ENCODE results near the gene SLC25A43.
A peak's percentile ranks its signal among the peaks of the same experiment; 100 is the strongest.

The SLC25A43 gene

GRCh38 chrX:119467842-119468550, 68.9 kb downstream of the SLC25A43 start, which contains the start of gene SLC25A5:
TSS of gene SLC25A5 (plus strand) at chrX:119468444. CDS start at chrX:119468516, 72 bp downstream.
- TF ChIP-seq CTCF (IDR thresholded peaks at IDR 0.05; ENCODE audit: low read depth, low read length) = no peak
- H3K4me3 ChIP-seq (ENCODE audit: low read depth, low read length) = peak within 1 kb of the TSS; percentile 71

- TF ChIP-seq CTCF (IDR thresholded peaks at IDR 0.05; ENCODE audit: low read depth, low read length) = peak; percentile 49
- peak overlapping the region; percentile 71 for H3K4me3 ChIP-seq (ENCODE audit: low read depth, low read length)
Measured at GRCh38 chrX:119468551-119469312, 69.6 kb downstream of the SLC25A43 start.

GRCh38 chrX:119469313-119469635, 70.1 kb downstream of the SLC25A43 start:
- H3K4me3 ChIP-seq (ENCODE audit: low read depth, low read length) = peak overlapping the region; percentile 71
- no peak for TF ChIP-seq CTCF (IDR thresholded peaks at IDR 0.05; ENCODE audit: low read depth, low read length)

- no peak for TF ChIP-seq CTCF (IDR thresholded peaks at IDR 0.05; ENCODE audit: low read depth, low read length)
- no peak overlapping the region for H3K4me3 ChIP-seq (ENCODE audit: low read depth, low read length)
Measured at GRCh38 chrX:119474615-119475388, 75.7 kb downstream of the SLC25A43 start.

GRCh38 chrX:119475389-119476101, 76.4 kb downstream of the SLC25A43 start:
- no peak for TF ChIP-seq CTCF (IDR thresholded peaks at IDR 0.05; ENCODE audit: low read depth, low read length)
- H3K4me3 ChIP-seq (ENCODE audit: low read depth, low read length) = no peak overlapping the region

GRCh38 chrX:119477812-119478232, 78.7 kb downstream of the SLC25A43 start:
- no peak overlapping the region for H3K4me3 ChIP-seq (ENCODE audit: low read depth, low read length)
- no peak for TF ChIP-seq CTCF (IDR thresholded peaks at IDR 0.05; ENCODE audit: low read depth, low read length)

Data from WI38 (cell line).